Endothelial cell of umbilical vein (primary cell): ENCODE data around the gene CD46. TPM values are rescaled to one million over a fixed set of nuclear protein-coding genes. Genes with fewer than 3 reads are reported as not detected.

Experiments used
- BruUV-seq: library from RNA; stranded (reverse); fragments of 400-500 nt; replicated peaks from 2 replicates; lab custom pipeline; 2021; lab: Mats Ljungman, UMichigan
- CTCF ChIA-PET: fragments of 300-600, 350-600 bp; sonication (Branson Sonifier 250); formaldehyde crosslinking; loops from one replicate; lab custom pipeline; 2021; ENCODE audit warnings: antibody characterized with exemption, inconsistent platforms; lab: Charles Lee
- POLR2A ChIA-PET: fragments of 300-600, 350-600 bp; sonication (Branson Sonifier 250); formaldehyde crosslinking; loops from one replicate; lab custom pipeline; 2021; ENCODE audit warnings: antibody characterized with exemption, inconsistent platforms; lab: Charles Lee
- DNase-seq: peaks from one replicate; pipeline ENCODE4 v3.0.0-alpha.2; 2011; ENCODE audit warnings: low read depth, low spot score
- FAIRE-seq: peaks from 2 replicates; lab custom pipeline; 2011; peaks lifted over from hg19 to GRCh38; lab: Jason Lieb, UNC
- H2AFZ ChIP-seq: 2 replicates; pipeline ENCODE4 v1.6.0; 2012; ENCODE audit warnings: low read depth, low read length, control low read depth, inconsistent platforms
- H3K27ac ChIP-seq: 2 replicates; pipeline ENCODE4 v1.5.1; 2011; ENCODE audit warnings: low read depth, mild to moderate bottlenecking, control low read depth, low read length, moderate library complexity; ENCODE audit not compliant: insufficient read depth
- H3K27me3 ChIP-seq, 2 experiments: 2 replicates each; pipeline versions ENCODE4 v1.6.0 to v1.6.1; 2011; ENCODE audit warnings: low read length in 2 of 2, mixed read lengths in 1 of 2; ENCODE audit not compliant: control insufficient read depth in 2 of 2, insufficient read depth in 2 of 2
- H3K36me3 ChIP-seq, 2 experiments: 2 replicates in 1 of 2; 3 replicates in 1 of 2; pipeline ENCODE4 v1.5.1; 2011; ENCODE audit warnings: low read length in 2 of 2, mild to moderate bottlenecking in 1 of 2, moderate library complexity in 1 of 2; ENCODE audit not compliant: control insufficient read depth in 2 of 2, insufficient read depth in 2 of 2; ENCODE audit errors: extremely low read depth in 1 of 2
- H3K4me1 ChIP-seq: 3 replicates; pipeline ENCODE4 v1.5.1; 2011; ENCODE audit warnings: mild to moderate bottlenecking, low read length; ENCODE audit not compliant: control insufficient read depth, insufficient read depth; ENCODE audit errors: extremely low read depth
- H3K4me2 ChIP-seq: 2 replicates; pipeline ENCODE4 v1.6.1; 2011; ENCODE audit warnings: low read length, control low read depth, mixed read lengths; ENCODE audit not compliant: insufficient read depth
- H3K4me3 ChIP-seq, 3 experiments: fragments of 200-600 bp in 1 of 3; sonication (generic), shearing (Covaris generic) in 1 of 3; replicated peaks in 1 of 3; 2 replicates each; pipeline ENCODE4 v1.5.1; 2011 to 2016; ENCODE audit warnings: control low read depth in 3 of 3, low read length in 3 of 3, mild to moderate bottlenecking in 2 of 3, inconsistent platforms in 1 of 3, low read depth in 1 of 3, moderate library complexity in 1 of 3; ENCODE audit not compliant: insufficient read depth in 1 of 3
- H3K79me2 ChIP-seq: 2 replicates; pipeline ENCODE4 v1.6.0; 2012; ENCODE audit warnings: low read length, inconsistent platforms; ENCODE audit not compliant: control insufficient read depth, insufficient read depth
- H3K9ac ChIP-seq: replicated peaks from 2 replicates; pipeline ENCODE3; 2011; ENCODE audit warnings: low read length, control low read depth; ENCODE audit not compliant: insufficient read depth; ENCODE audit errors: extremely low read depth
- H3K9me1 ChIP-seq: replicated peaks from 3 replicates; pipeline ENCODE4 v1.6.0; 2011; ENCODE audit warnings: mild to moderate bottlenecking, low read length; ENCODE audit not compliant: control insufficient read depth, insufficient read depth; ENCODE audit errors: extremely low read depth
- H3K9me3 ChIP-seq: replicated peaks from 2 replicates; pipeline ENCODE4 v1.5.1; 2012; ENCODE audit warnings: low read length, inconsistent platforms; ENCODE audit not compliant: control insufficient read depth, insufficient read depth
- H4K20me1 ChIP-seq: replicated peaks from 2 replicates; pipeline ENCODE3; 2011; ENCODE audit warnings: mild to moderate bottlenecking, low read length; ENCODE audit not compliant: control insufficient read depth, insufficient read depth; ENCODE audit errors: extremely low read depth
- EZH2 ChIP-seq: IDR thresholded peaks from 2 replicates; pipeline ENCODE4 v1.6.1; 2012; ENCODE audit warnings: borderline replicate concordance, low read depth, mild to moderate bottlenecking, moderate library complexity, low read length, inconsistent platforms; ENCODE audit not compliant: severe bottlenecking
- FOS ChIP-seq: IDR thresholded peaks from 2 replicates; pipeline ENCODE4 v1.6.1; 2011; ENCODE audit warnings: mild to moderate bottlenecking, low read length, moderate library complexity, borderline replicate concordance; ENCODE audit not compliant: insufficient read depth
- GATA2 ChIP-seq: IDR thresholded peaks from 2 replicates; pipeline ENCODE4 v1.7.0; 2011; ENCODE audit warnings: low read depth, mild to moderate bottlenecking, moderate library complexity, mixed read lengths, low read length; ENCODE audit not compliant: insufficient read length, insufficient read depth
- JUN ChIP-seq: IDR thresholded peaks from 2 replicates; pipeline ENCODE4 v1.6.1; 2011; ENCODE audit warnings: borderline replicate concordance, low read depth; ENCODE audit not compliant: insufficient read length, insufficient read depth
- MYC ChIP-seq: IDR thresholded peaks from one replicate; pipeline ENCODE4 v1.6.1; 2011; ENCODE audit warnings: mild to moderate bottlenecking, low read depth, low read length
- POLR2A ChIP-seq: IDR thresholded peaks from 2 replicates; pipeline ENCODE4 v1.6.1; 2012; ENCODE audit warnings: low read depth, mild to moderate bottlenecking, control low read depth, low read length
- POLR2AphosphoS5 ChIP-seq: IDR thresholded peaks from 2 replicates; pipeline ENCODE4 v1.6.1; 2012; ENCODE audit warnings: low read depth, mild to moderate bottlenecking, control low read depth, low read length, moderate library complexity; ENCODE audit not compliant: insufficient read depth
- dilution Hi-C: fragments of 300-500 bp; cut with MboI; formaldehyde crosslinking; loops from one replicate; pipeline ENCODE4 v1.15.0; 2019; ENCODE audit warnings: low sequenced_read_pairs; ENCODE audit not compliant: extremely low pct_ligation_motif_present
- intact Hi-C: fragments of 100-400 bp; cut with micrococcal nuclease; formaldehyde crosslinking; loops from one replicate; pipeline ENCODE4 v1.10.0; 2022
- polyA plus RNA-seq, 4 experiments: library from polyadenylated mRNA; depleted of rRNA in 3 of 4; stranded (reverse) in 3 of 4; unstranded in 1 of 4; fragments of >200 nt; gene quantifications; 2 replicates each; pipeline versions ENCODE4 v1.2.1 to v1.2.3, GENCODE V29; 2011 to 2012; ENCODE audit warnings: missing spikeins in 1 of 4
- total RNA-seq: library from RNA; stranded (reverse); gene quantifications from 2 replicates; pipeline ENCODE4 v1.2.3, GENCODE V29; 2021
- TF ChIP-seq, protein P1 (sequence below), 2 donors: IDR thresholded peaks; 1 replicate in 1 of 2; 2 replicates in 1 of 2; pipeline ENCODE4 v1.5.1; 2011; ENCODE audit warnings: low read length in 2 of 2, mild to moderate bottlenecking in 2 of 2, moderate library complexity in 2 of 2, control low read depth in 1 of 2, inconsistent platforms in 1 of 2, low read depth in 1 of 2; ENCODE audit not compliant: insufficient read depth in 1 of 2; ENCODE audit errors: extremely low read depth in 1 of 2
- TF ChIP-seq, protein P2 (sequence below): IDR thresholded peaks from 2 replicates; pipeline ENCODE4 v1.6.1; 2011; ENCODE audit not compliant: insufficient read depth, insufficient read length

CD46 gene
- total and polyA plus RNA-seq, 2 donors (not counting 3 experiments of a cell fraction or from before 2014, with no cell fraction given), result 134 to 256 TPM

DNA sequence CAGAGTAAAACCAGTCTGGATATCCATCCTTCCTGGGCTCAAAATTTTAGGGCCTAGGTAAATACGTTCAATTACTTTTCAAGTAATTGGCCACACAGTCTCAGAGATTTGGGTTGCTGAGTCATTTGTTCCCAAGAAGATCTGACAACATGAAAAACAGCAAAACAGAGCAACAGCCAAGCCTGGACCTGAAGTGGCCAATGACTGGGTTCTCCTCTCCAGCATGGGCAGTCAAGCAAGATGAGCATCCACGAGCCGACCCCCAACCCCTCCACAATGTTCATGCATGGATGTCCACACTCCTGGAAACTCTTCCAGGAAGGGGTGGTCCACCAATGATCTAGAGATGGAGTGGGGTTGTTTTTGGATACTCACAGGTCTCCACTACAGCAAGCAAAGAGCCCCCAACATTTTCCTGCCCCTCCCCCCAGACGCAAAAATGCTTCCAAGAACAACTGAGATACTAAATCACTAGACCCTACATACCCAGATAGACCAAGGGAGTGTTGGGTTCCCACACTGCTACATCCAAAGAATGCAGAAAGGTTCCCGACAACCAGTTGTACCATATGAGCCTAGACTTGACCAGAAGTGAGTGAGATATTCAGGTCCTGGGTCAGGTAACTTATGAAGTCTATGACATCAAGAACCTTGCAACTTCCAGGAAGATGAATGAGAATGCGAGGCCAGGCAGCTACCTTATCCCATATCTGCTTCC lies 73.0 kb downstream of the CD46 start:
- intact Hi-C loops (loop anchor here (5.0 kb wide), 2 partner anchors 157 to 417 kb away; partner anchors contain the start of gene PLXNA2), dilution Hi-C loops (no loop called here)
- DNase-seq (no peak), FAIRE-seq (no peak)
- Histone ChIP-seq H3K27me3 (no peaks in the 10 kb centered on the region), H3K79me2 (peaks cover 36% of the 10 kb centered on the region), H3K36me3 (no peaks in the 10 kb centered on the region), H3K27ac (peak overlapping the region; percentile 89), H3K9me3 (no peaks in the 10 kb centered on the region), H2AFZ (no peak overlapping the region), H4K20me1 (no peaks in the 10 kb centered on the region), H3K9me1 (no peaks in the 10 kb centered on the region), H3K4me1 (peaks cover 45% of the 10 kb centered on the region), H3K4me2 (peak overlapping the region; percentile 77), H3K9ac (no peak overlapping the region), H3K4me3 (no peak overlapping the region)
- BruUV-seq, result no TSS peak
- ChIA-PET CTCF (interaction anchor here (1.1 to 21.9 kb wide), 12 partner anchors 9 to 168 kb away, joined by 3 to 634 read pairs (median 10); no protein-coding TSS in a partner anchor), POLR2A (no interaction called here)
- TF ChIP-seq EZH2 (no peak), JUN (no peak), MYC (no peak), POLR2A (no peak), POLR2AphosphoS5 (no peak), GATA2 (no peak), FOS (no peak)
- TF ChIP-seq, protein P1, sequence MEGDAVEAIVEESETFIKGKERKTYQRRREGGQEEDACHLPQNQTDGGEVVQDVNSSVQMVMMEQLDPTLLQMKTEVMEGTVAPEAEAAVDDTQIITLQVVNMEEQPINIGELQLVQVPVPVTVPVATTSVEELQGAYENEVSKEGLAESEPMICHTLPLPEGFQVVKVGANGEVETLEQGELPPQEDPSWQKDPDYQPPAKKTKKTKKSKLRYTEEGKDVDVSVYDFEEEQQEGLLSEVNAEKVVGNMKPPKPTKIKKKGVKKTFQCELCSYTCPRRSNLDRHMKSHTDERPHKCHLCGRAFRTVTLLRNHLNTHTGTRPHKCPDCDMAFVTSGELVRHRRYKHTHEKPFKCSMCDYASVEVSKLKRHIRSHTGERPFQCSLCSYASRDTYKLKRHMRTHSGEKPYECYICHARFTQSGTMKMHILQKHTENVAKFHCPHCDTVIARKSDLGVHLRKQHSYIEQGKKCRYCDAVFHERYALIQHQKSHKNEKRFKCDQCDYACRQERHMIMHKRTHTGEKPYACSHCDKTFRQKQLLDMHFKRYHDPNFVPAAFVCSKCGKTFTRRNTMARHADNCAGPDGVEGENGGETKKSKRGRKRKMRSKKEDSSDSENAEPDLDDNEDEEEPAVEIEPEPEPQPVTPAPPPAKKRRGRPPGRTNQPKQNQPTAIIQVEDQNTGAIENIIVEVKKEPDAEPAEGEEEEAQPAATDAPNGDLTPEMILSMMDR (IDR thresholded peaks at IDR 0.05; ENCODE audit: extremely low read depth in 1 of 2, insufficient read depth in 1 of 2, low read depth in 1 of 2, low read length in 2 of 2), result no peak
- TF ChIP-seq, protein P2, sequence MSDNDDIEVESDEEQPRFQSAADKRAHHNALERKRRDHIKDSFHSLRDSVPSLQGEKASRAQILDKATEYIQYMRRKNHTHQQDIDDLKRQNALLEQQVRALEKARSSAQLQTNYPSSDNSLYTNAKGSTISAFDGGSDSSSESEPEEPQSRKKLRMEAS, result no peak
